Measurements from ENCODE around the gene KPNB1. TPM values are rescaled to one million over a fixed set of nuclear protein-coding genes. Genes with fewer than 3 reads are reported as not detected.

The KPNB1 gene
- total and polyA plus RNA-seq, 10 of the 15 experiments (the other 5 are each of a cell fraction or from before 2014, with no cell fraction given): 67.8 to 525 (median 246) TPM

DNA sequence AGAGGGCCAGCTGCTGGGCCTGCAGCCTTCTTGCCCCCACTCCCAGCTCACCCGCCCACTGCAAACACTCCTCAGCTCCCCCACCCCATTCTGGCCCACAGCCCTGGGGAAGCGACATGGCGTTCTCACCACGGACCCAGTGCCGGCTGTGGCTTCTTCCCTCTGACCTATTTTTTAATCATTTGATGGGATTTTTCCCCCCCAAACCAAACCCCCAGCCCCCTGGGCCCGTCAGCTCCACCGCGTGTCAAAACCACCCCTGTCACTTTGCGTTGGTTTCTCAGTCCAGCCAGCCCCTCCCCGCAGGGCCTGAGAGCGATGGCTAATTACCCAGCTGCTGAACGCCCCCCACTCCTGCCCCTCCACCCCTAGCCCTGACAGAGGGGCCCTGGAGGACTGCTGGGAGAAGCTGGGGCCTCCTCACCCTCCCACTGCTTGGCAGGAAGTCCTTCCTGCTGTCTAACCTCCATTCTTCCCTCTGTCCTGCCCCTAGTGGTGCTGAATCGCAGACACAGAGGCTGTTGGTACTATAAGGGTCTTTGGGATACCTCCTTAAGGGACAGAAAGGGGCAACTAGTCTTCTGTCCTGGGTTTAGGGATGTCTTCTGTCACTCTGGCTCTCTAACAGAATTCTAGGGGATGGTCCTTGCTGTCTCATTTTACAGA lies 75.9 kb downstream of the KPNB1 start (continued):
- TF ChIP-seq, protein P1, sequence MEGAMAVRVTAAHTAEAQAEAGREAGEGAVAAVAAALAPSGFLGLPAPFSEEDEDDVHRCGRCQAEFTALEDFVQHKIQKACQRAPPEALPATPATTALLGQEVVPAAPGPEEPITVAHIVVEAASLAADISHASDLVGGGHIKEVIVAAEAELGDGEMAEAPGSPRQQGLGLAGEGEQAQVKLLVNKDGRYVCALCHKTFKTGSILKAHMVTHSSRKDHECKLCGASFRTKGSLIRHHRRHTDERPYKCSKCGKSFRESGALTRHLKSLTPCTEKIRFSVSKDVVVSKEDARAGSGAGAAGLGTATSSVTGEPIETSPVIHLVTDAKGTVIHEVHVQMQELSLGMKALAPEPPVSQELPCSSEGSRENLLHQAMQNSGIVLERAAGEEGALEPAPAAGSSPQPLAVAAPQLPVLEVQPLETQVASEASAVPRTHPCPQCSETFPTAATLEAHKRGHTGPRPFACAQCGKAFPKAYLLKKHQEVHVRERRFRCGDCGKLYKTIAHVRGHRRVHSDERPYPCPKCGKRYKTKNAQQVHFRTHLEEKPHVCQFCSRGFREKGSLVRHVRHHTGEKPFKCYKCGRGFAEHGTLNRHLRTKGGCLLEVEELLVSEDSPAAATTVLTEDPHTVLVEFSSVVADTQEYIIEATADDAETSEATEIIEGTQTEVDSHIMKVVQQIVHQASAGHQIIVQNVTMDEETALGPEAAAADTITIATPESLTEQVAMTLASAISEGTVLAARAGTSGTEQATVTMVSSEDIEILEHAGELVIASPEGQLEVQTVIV (IDR thresholded peaks at IDR 0.05; ENCODE audit: borderline replicate concordance, partially characterized antibody): no peak
- no peak for TF ChIP-seq SIN3A (IDR thresholded peaks at IDR 0.05; ENCODE audit: low read depth, low read length)

GRCh38 chr17:47726796-47727703 lies 77.3 kb downstream of the KPNB1 start:
- Histone ChIP-seq H3K27me3 (replicated peaks in 1 of 2; ENCODE audit: control insufficient read depth in 2 of 2, insufficient read depth in 2 of 2, low read length in 1 of 2) (peaks cover 1 to 2% of the 10 kb centered on the region in 2 experiments; a peak in 2 of 4 replicates), H3K9ac (ENCODE audit: control insufficient read depth, insufficient read depth, low read length) (no peak overlapping the region), H3K36me3 (ENCODE audit: control insufficient read depth in 2 of 2, insufficient read depth in 2 of 2, low read length in 1 of 2) (no peaks in the 10 kb centered on the region), H3K9me3 (replicated peaks; ENCODE audit: control insufficient read depth, insufficient read depth, low read length) (no peaks in the 10 kb centered on the region), H4K20me1 (ENCODE audit: control insufficient read depth, insufficient read depth) (no peaks in the 10 kb centered on the region), H3K27ac (ENCODE audit: control insufficient read depth, insufficient read depth) (no peak overlapping the region), H3K4me3 (no peak overlapping the region), H3K4me1 (ENCODE audit: control insufficient read depth, insufficient read depth, low read length) (peaks cover 2% of the 10 kb centered on the region; the same call in 1 of the 2 replicates), H3K4me2 (ENCODE audit: control insufficient read depth, insufficient read depth) (no peak overlapping the region), H3K79me2 (ENCODE audit: control insufficient read depth, insufficient read depth, low read length) (no peaks in the 10 kb centered on the region), H2AFZ (ENCODE audit: control insufficient read depth, low read depth, low read length) (no peak overlapping the region)
- SMC1A ChIA-PET (ENCODE audit: uncharacterized antibody, unreplicated experiment): interaction anchor here (7.0 kb wide), 1 partner anchor 10 kb away, joined by 56 read pairs; no protein-coding TSS in a partner anchor
- CTCF ChIA-PET: interaction anchor here (1.0 kb wide), 2 partner anchors 8 to 34 kb away, joined by 3 to 4 read pairs; no protein-coding TSS in a partner anchor
- BruUV-seq (replicated peaks): no TSS peak
- in situ Hi-C loops (cut with MboI): no loop called here
- RAD21 ChIA-PET (ENCODE audit: unreplicated experiment): interaction anchor here (1.2 kb wide), 1 partner anchor 7 kb away, joined by 3 read pairs; no protein-coding TSS in a partner anchor
- intact Hi-C loops (cut with micrococcal nuclease; ENCODE audit: unreplicated experiment): no loop called here
- POLR2A ChIA-PET: no interaction called here
- 32% methylated on average over 12 of the region's 12 CpGs for WGBS (ENCODE audit: insufficient coverage, insufficient replicate concordance, low lambda C conversion rate, missing lambda C conversion rate)
- no peak for DNase-seq (ENCODE audit: low read depth, low spot score)
- no peak for FAIRE-seq
- ATAC-seq: no peak
- TF ChIP-seq NFIC (IDR thresholded peaks at IDR 0.05; ENCODE audit: low read depth, low read length): no peak
- no peak for TF ChIP-seq SUPT20H (IDR thresholded peaks at IDR 0.05; ENCODE audit: borderline replicate concordance, control insufficient read depth, low read depth, low read length)
- no peak for TF ChIP-seq POU2F2 (IDR thresholded peaks at IDR 0.05; ENCODE audit: borderline replicate concordance, low read depth, low read length)
- TF ChIP-seq BRCA1 (IDR thresholded peaks at IDR 0.05; ENCODE audit: low read depth, low read length): no peak
- TF ChIP-seq MYB (IDR thresholded peaks at IDR 0.05; ENCODE audit: borderline replicate concordance, low read depth, low read length): no peak
- TF ChIP-seq WRNIP1 (IDR thresholded peaks at IDR 0.05; ENCODE audit: borderline replicate concordance, low read depth, low read length): no peak
- TF ChIP-seq HDAC6 (IDR thresholded peaks at IDR 0.05; ENCODE audit: unreplicated experiment): no peak
- no peak for TF ChIP-seq CUX1 (IDR thresholded peaks at IDR 0.05; ENCODE audit: insufficient replicate concordance, low read depth, low read length)
- no peak for TF ChIP-seq CBX5 (IDR thresholded peaks at IDR 0.05; ENCODE audit: low read depth)
- TF ChIP-seq TCF3 (IDR thresholded peaks at IDR 0.05; ENCODE audit: borderline replicate concordance, insufficient read depth, low read depth, low read length): no peak

Data from GM12878 (cell line).